Stimulated activated CD4-positive, alpha-beta T cell treated with anti-CD3 and anti-CD28 coated beads, TNF-alpha, amount 100 ng/mL, for 4 hours (primary cell): ENCODE measurements around the gene SDHAF4.
"Not testable (repeated sequence)": the region's sequence is repeated elsewhere in the genome, so short reads cannot be mapped to it uniquely, and the experiment has no call there.

Experiments used
- DNase-seq, 3 experiments: peaks; one replicate each; pipeline ENCODE4 v3.0.0-alpha.2; 2020; ENCODE audit warnings: low read depth in 3 of 3

Gene SDHAF4

DNA sequence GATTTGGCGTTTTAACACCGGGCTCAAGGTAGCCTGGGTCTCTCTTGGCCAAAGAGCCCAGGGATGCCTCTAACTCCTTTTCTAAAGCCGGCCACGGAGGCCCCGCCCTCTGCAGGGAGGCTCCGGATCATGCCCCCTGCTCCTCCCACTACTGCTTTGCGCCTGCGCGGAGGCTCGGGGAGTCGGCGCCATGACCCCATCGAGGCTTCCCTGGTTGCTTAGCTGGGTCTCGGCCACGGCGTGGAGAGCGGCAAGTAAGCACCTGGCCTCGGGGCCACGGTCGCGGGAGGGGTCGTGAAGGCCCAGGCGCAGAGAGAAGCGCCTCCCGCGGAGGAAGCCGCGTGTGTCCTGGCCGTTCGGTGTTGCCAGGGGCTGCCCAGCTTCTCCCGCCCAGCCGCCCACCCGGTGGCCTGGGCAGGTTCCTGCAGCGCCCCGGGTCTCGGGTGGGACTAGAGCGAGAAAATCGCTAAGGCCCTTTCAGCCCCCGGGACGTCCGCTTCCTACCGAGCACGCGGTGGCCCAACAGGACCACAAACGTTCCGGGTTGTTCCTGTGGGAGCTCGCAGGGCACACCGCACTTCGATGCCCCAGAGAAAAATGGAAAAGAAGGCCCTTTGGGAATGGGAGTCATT, at the start of gene SDHAF4:
Gene SDHAF4, plus strand, starts transcription at position 180 of the 632 bp plus-strand sequence. Its CDS starts 11 bp downstream, at position 191.
- DNase-seq = peak; percentile 90 to 94 (median 91)

DNA sequence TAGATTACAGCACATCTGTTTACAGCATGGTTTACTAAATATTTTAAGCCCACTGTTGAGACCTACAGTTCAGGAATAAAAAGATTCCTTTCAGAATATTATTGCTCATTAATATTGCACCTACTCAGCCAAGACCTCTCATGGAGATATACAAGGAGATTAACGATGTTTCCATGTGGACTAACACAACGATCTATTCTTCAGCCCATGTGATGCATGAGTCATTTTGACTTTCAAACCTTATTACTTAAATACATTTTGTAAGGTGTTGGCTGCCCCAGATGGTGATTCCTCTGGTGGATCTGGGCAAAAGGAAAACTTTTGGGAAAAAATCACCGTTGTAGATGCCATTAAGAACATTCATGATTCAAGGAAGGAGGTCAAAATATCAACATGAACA, 48.0 kb upstream of the SDHAF4 start:
- DNase-seq = no peak

DNA sequence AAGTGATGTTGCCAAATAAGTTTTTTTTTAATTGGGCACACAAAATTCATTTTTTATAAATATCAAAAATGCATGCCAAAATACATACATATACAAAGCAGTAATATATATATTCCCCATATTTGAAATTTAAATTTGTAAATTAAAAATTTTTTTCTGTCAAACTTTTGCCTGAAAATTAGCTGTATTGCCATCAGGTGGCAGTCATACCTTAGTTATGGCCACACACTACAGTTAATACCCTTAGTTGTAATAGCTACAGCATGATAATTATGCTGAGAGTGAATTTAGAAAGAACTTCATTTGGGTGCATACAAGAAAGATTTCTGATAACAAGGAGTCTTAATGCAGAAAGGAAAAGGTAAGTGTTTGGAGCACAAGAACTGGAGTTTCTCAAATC, 46.2 kb upstream of the SDHAF4 start:
- DNase-seq = no peak

DNA sequence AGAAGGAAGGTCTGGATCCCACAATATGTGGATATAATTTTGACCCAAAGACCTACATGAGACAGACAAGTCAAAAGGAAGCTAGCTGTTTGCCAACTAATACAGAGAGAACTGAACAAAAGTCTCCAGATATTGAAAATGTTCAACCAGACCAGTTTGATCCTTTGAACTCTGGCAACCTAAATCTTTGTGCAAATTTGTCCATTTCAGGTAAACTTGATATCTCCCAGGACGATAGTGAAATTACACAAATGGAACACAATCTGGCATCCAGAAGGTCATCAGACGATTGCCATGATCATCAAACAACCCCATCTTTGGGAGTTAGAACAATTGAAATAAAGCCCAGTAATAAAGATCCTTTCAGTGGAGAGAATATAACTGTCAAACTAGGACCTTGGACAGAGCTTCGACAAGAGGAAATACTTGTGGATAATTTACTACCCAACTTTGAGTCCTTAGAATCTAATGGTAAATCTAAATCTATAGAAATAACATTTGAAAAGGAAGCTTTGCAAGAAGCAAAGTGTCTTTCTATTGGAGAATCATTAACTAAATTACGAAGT, 41.9 kb upstream of the SDHAF4 start:
- no peak for DNase-seq

DNA sequence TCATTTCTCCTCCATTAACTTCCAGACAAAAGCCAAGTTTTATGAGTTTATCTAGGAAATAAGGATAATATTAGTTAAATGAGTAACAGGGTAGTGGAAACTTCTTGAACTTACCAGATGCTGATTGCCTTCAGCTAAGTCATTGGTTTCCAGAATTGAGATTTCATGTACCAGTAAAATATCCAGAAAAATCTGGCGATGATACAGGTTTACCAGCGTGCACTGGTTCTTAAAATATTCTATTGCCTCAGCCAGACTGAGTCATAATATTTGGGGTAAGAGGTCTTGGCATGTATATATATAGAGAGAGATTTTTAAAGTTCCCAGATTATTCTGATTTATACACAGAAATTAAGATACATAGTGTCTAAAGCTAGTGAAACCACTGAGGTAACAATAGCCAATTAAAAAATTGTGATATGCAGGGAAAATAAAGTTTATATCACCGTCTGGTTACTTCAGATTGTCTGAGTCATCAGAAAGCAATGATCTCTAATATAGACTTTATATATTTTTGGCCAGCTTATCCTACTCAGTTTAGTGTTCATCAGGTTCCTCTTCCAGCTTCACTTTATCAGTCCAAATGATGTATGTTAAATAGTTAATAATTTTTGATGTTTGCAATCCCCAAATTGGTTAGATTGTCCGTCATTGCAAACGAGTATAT, 39.5 kb upstream of the SDHAF4 start:
- no peak for DNase-seq

DNA sequence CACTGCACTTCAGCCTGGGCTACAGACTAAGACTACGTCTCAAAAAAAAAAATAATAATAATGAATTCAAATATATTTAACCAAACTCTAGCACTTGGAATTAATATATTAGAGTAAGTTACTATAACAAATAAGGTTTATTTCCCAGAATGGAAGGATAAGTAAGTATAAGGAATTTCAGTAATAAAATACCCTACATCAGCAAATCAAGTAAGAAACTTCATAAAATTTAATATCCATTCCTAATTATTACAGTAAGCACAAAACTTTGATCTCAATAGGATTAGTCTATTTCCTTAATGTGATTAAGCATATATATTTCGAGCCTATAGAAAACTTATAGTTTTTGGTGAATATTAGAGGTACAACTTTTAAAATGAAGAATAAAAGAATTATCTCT, 36.7 kb upstream of the SDHAF4 start:
- no peak for DNase-seq

DNA sequence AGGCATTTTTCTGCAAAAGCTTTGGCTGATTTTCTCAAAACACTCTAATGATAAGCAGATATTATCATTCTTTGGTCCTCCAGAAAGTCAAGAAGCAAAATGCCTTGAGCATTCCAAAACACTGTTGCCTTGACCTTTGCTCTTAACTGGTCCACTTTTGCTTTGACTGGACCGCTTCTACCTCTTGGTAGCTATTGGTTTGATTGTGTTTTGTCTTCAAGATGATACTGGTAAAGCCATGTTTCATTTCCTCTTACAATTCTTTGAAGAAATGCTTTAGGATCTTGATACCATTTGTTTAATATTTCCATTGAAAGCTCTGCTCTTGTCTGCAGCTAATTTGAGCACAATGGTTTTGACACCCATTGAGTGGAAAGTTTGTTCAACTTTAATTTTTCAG, 35.6 kb upstream of the SDHAF4 start:
- no peak for DNase-seq

DNA sequence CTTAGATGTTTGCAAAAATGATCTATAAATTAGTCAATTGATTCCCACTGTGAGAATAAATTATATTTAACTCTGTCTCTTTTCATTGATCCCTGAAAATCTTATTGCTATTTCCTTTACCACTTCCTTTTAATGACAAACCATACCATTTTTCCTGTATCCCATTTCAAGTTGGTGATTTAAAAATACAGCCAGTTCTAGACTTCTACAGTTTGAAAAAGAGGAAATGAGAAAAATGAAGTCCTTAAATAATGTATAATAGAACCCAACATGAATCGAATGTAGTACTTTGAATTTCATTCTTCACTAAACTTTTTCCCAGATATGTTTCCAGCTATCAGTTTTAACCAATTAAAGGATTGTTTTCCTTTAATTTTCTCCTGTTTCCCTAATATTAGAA, 29.5 kb upstream of the SDHAF4 start:
- no peak for DNase-seq

DNA sequence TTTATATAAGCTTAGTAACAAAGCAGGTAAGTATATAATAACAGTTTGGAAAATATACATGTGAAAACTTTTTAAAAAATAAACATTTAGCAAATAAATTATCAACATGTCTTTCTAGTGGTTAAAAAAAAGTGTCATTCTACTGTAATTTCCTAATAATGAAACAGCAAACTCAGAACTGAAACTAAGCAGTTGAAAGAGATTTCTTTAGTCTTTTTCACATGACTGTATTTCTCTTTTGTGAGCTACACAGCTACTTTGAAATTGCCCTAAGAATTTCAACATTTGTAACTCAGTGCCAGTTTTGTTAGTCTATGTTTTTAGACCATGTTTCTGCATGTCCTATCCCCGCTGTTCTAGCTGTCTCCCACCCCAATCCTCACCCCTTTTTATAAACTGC, 28.4 kb upstream of the SDHAF4 start:
- DNase-seq = no peak

DNA sequence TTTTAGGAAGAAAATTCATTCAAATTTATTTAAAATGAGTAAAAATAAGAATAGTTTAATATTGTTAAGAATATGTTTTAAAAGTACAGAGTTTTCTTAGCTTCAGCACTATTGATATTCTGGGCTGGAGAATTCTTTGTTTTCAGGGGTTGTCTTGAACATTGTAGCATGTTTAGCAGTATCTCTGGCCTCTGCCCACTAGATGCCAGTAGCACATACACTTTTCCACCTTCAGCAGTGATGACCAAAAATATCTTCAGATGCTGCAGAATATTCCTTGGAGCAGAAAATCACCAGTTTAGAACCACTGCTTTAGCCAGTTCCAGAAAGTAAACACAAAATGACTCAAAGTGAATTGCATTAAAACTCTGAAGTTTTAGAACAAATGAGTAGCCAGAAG, 19.4 kb upstream of the SDHAF4 start:
- no peak for DNase-seq

DNA sequence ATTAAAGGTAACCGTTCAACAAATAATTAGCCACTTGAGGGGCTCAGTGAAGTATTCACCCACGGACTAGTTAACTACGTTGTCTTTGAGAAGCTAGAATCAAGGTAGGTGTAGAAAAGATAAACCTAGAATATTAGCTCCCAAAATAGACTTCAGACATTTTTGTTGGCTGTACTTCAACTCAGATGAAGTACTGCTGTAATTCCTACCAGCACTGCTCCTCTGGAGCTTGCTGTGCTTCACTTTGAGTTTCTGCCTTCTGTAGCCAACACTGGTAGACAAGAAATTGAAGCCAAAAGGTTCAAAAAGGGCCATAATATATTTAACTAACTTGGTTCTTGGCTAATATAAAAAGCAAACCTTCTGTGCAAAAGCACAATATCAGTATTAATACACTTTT, 18.8 kb upstream of the SDHAF4 start:
- DNase-seq = no peak

DNA sequence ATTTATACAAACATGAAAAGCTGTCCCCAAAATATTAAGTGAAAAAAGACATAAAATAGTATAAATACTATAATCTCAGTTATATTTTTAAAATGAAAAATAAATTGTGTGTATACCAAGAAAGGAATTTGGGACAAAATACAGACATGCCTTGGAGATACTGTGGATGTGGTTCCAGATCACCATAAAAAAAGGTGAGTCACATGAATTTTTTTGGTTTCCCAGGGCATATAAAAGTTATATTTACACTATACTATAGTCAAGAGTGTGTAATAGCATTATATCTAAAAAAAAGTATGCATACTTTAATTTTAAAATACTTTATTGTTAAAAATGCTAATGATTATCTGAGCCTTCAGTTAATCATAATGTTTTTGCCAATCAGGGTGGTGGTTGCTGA, 17.4 kb upstream of the SDHAF4 start:
- no peak for DNase-seq

DNA sequence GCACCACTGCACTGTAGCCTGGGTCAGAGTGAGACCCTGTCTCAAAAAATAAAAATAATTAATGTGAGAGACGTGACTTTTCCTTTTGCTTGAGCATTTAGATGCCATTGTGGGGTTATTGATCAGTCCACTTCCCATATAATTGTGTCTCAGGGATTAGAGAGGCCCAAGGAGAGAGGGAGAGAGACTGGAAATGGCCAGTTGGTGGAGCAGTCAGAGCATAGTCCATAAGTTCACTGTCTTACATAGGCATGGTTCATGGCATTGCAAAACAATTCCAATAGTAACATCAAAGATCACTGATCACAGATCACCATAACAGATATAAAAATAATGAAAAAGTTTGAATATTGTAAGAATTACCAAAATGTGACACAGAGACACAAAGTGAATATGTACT, 15.2 kb upstream of the SDHAF4 start:
- no peak for DNase-seq

DNA sequence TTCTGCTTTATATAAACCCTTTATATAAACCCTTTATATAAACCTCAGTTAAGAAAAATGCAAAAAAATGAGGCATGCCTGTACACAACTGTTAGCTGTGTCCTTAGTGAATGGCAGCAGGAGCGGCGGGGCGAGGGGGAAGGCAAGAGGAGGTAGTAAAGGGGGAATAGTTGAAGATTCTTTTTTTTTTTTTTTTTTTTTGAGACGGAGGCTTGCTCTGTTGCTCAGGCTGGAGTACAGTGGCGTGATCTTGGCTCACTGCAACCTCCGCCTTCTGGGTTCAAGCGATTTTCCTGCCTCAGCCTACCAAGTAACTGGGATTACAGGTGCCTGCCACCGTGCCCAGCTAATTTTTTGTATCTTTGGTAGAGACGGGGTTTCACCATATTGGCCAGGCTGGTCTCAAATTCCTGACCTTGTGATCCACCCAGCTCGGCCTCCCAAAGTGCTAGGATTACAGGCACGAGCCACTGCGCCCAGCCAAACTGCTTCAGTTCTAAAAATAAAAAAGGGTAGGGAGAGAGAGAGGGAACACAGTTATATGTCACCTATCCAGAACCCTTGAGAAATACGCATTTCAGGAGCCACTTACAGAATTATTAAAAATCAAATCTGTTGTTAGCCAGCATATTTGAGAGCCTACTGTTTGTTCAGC, 14.3 kb upstream of the SDHAF4 start:
- not testable (repeated sequence) for DNase-seq

DNA sequence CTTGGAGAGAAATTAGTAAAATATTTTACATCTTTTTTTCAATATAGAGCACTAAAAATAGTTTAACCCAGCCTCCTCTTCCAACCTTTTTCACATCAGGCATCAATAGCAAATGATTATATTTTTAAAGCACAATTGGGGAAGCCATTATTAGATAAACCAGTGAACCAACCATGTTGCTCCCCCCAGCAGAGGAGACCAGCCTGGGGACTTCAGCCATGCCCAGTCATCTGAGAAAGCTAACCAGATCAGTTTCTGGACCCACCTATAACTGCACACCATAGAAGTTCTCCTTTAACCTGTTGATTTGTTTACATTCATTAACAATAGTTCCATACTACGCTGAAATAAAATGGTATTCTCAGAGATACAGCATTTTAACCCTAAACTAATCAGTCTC, 13.8 kb upstream of the SDHAF4 start:
- no peak for DNase-seq

DNA sequence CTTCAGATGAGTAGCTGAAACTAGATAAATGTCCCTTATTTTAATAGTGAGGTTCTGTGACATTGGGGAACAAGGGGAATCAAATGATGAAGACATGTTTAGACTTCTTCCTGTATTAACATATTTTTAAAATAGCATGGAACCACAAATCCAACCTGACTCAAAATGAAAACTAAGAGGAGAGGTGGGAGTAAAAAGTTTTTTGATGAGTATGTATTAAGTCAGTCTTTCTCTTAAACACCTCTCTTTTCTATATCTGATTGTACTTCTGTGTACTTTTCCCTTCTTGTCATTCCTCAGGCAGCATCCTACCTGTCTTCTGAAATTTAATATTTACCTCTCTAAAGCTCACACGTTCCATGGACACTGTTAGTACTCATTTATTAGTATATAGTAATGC, 8.7 kb upstream of the SDHAF4 start:
- DNase-seq = no peak

DNA sequence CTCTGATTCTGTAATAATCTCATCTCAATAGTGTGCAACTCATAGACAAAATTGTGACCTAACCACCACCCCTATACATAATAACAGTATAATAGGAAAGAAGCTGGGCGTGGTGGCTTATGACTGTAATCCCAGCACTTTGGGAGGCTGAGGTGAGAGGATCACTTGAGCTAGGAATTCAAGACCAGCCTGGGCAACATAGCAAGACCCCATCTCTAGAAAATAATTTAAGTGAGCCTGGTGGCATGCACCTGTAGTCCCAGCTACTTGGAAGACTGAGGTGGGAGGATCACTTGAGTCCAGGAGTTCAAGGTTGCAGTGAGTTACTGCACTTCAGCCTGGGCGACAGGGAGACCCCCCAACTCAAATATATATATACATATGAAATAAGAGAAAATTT, 4.3 kb upstream of the SDHAF4 start:
- not testable (repeated sequence) for DNase-seq

DNA sequence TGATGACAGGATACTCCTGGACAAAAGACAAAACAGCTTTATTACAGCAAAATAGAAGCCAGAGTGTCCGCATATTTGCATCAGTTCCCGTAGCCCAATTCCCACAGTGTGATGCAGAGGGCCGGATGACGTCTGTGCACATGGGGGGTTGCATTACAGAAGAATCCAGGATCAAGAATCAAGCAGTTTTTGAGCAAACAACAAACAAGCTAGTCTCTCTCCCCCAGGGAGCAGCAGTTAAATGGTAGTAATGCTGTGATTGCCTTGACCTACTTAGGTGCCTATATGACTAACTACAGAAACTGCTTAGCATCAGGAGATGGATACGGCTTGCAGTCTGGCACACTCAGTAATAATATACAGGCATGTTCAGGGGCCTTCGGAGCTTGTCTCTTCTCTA, 3.2 kb upstream of the SDHAF4 start:
- no peak for DNase-seq

DNA sequence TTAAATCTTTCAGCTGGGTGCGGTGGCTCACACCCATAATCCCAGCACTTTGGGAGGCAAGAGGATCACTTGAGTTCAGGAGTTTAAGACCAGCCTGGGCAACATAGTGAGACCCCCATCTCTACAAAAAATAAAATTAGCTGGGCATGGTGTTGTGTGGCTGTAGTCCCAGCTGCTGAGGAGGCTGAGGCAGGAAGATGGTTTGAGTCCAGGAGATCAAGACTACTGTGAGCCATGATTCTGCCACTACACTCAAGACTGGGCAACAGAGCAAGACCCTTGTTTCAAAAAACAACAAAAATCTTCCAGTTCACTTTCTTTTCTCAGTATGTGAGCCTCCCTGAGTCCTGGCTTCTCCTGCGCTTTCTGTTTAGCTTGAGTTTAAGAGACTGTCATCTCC, 7.9 kb downstream of the SDHAF4 start:
- DNase-seq = no peak

DNA sequence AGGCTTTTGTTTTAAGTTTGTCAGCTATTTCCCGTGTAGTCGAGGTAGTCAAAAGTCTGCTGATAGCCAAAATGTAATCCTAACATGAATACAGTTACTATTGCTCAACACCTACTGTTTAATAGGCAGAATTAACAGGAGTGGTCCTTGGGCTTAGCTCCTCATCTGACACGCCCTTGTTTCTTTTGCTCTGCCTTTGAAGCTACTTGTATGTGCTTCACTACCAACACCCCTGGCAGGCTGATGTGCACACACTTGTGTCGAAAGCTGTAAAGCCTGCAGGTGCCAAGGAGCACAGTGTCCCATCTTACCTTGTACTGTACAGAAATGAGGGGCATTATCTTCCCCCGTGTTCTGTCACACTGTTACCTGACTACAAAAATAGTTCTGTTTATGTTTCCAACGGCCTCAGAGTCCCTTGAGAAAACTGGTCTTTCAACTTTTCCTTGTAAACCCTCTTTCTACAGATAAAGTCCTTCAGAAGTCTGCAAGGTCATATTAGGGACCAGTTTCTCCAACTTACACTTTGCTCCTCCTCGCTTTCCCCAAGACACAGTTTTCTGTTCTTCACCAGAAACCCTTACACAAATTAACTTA, 9.3 kb downstream of the SDHAF4 start:
- DNase-seq = no peak

DNA sequence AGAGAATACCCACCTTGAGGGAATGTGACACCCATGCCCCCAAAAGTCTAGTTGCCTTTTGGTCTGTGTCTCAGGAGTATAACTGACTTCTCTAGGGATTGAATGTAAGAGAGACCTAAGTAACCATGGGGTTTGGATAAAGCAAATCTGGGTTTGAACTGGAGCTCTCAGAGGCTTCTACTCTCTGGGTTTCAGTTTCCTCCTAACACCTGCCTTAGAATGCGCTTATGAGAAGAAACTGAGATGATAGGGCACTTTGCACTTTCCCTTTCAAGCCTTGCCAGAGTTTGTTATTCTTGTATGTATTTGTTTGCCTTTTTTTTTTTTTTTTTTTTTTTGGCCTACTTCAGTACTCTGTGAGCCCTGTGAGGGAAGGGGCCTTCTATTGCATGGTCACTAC, 19.4 kb downstream of the SDHAF4 start:
- DNase-seq = no peak

DNA sequence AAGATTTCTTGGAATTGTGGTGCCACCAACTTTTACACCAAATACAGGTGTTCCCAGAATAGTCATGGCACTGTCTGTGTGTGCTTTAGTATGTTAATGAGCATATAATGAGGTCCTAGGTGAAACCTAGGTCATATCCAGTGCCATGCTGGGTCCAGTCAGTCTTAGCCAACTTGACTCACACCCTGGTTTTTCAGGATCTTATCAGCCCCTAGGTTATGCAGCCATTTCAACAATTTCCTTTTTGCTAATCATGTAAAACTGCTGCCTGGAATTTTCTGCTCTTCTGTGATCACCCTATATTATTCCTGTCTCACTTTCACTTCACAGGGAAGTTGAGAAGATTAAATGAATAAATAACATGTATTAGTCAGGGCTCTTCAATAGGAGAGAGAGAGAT, 23.7 kb downstream of the SDHAF4 start:
- DNase-seq = no peak
